ENCODE data around the gene HOXD3.

- TF ChIP-seq FOXK1 (CRISPR knock-in tag; IDR thresholded peaks at IDR 0.05; ENCODE audit: borderline replicate concordance) = no peak
- TF ChIP-seq MEF2D (tag; conservative IDR thresholded peaks at IDR 0.05; ENCODE audit: low read depth) = no peak
- no peak for TF ChIP-seq CTCF (IDR thresholded peaks at IDR 0.05 in 2 of 3, conservative IDR thresholded peaks at IDR 0.05 in 1 of 3; ENCODE audit: insufficient read depth in 2 of 3, low read depth in 1 of 3, low read length in 3 of 3)
- no peak for TF ChIP-seq ZNF740 (CRISPR knock-in tag; IDR thresholded peaks at IDR 0.05)
- no peak for TF ChIP-seq ZNF740 (tag; IDR thresholded peaks at IDR 0.05)
Measured at GRCh38 chr2:176125772-176126054, 31.4 kb upstream of the HOXD3 start.

Measured in K562 (cell line).